Measurements from ENCODE around the gene QPCT. TPM values are rescaled to one million over a fixed set of nuclear protein-coding genes. Genes with fewer than 3 reads are reported as not detected.

QPCT gene
- total and polyA plus RNA-seq, 2 experiments from 2014 or later = 37.5 to 48.5 TPM

DNA sequence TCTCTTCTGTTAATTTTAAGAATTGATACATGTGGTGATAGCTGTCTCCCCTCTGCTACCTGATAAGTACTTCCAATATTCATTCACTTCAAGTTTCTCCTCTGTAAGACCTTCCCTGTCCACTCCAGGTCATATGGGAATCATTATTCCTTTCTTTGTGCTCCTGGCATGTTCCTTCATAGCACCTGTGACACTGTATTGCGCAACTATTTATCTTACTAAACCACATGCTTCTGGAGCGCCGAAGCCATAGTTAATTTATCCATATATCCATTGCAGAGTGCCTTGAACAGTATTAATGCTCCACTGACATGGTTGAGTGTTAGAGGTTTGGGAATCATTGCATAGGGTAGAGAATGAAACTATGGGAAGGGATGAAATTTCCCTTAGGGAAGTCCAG is 11.9 kb upstream of the QPCT start:
- no peak overlapping the region for H2AFZ ChIP-seq
- no peak overlapping the region for H3K4me2 ChIP-seq (ENCODE audit: unreplicated experiment)
- TF ChIP-seq EZH2 (IDR thresholded peaks at IDR 0.05; ENCODE audit: insufficient read depth, poor library complexity, severe bottlenecking) (no peak), EZH2phosphoT487 (IDR thresholded peaks at IDR 0.05; ENCODE audit: insufficient read depth, low read depth) (no peak)
- H3K4me3 ChIP-seq = no peak overlapping the region
- H3K27me3 ChIP-seq (replicated peaks; ENCODE audit: insufficient read depth) = no peaks in the 10 kb centered on the region
- no peak overlapping the region for H3K9ac ChIP-seq
- no peaks in the 10 kb centered on the region for H3K9me3 ChIP-seq (ENCODE audit: low read depth)
- in situ Hi-C loops (cut with MboI) = no loop called here
- no peaks in the 10 kb centered on the region for H3K79me2 ChIP-seq (ENCODE audit: insufficient read depth)
- H4K20me1 ChIP-seq (ENCODE audit: insufficient read depth) = no peaks in the 10 kb centered on the region
- peaks cover under 1% of the 10 kb centered on the region; the same call in 1 of the 2 replicates for H3K4me1 ChIP-seq (ENCODE audit: insufficient read depth)
- H3K9me2 ChIP-seq (ENCODE audit: insufficient read depth) = no peaks in the 10 kb centered on the region
- DNase-seq = no peak
- WGBS, 2 experiments (ENCODE audit: low coverage in 1 of 2, low lambda C conversion rate in 2 of 2, missing lambda C conversion rate in 2 of 2) = 97 to 100% methylated on average over 3 of the region's 3 CpGs
- H3K27ac ChIP-seq = no peak overlapping the region
- no peaks in the 10 kb centered on the region for H3F3A ChIP-seq (ENCODE audit: insufficient read depth)
- no peaks in the 10 kb centered on the region for H3K36me3 ChIP-seq (ENCODE audit: low read depth)

DNA sequence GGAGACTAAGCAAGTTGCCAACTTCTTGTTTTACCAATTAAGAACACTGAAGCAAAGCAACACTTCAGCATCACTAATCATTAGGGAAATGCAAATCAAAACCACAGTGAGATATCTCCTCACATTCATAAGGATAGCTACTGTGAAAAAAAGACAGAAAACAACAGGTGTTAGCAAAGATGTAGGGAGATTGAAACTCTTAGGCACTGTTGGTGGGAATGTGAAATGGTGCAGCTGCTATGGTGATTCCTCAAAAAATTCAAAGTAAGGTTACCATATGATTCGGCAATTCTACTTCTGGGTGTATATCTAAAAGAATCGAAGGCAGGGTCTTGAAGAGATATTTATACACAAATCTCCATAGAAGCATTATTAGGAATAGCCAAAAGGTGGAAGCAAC is 11.2 kb upstream of the QPCT start:
- TF ChIP-seq EZH2 (IDR thresholded peaks at IDR 0.05; ENCODE audit: insufficient read depth, poor library complexity, severe bottlenecking) (no peak), EZH2phosphoT487 (IDR thresholded peaks at IDR 0.05; ENCODE audit: insufficient read depth, low read depth) (no peak)
- Histone ChIP-seq H2AFZ (no peak overlapping the region), H3K9me3 (ENCODE audit: low read depth) (no peaks in the 10 kb centered on the region), H3K79me2 (ENCODE audit: insufficient read depth) (no peaks in the 10 kb centered on the region), H3K4me2 (ENCODE audit: unreplicated experiment) (no peak overlapping the region), H4K20me1 (ENCODE audit: insufficient read depth) (no peaks in the 10 kb centered on the region), H3K27me3 (replicated peaks; ENCODE audit: insufficient read depth) (no peaks in the 10 kb centered on the region), H3K9ac (no peak overlapping the region), H3K36me3 (ENCODE audit: low read depth) (no peaks in the 10 kb centered on the region), H3K4me3 (no peak overlapping the region), H3F3A (ENCODE audit: insufficient read depth) (no peaks in the 10 kb centered on the region), H3K9me2 (ENCODE audit: insufficient read depth) (no peaks in the 10 kb centered on the region), H3K4me1 (ENCODE audit: insufficient read depth) (no peaks in the 10 kb centered on the region), H3K27ac (no peak overlapping the region)
- no peak for DNase-seq
- WGBS, 2 experiments (ENCODE audit: low coverage in 1 of 2, low lambda C conversion rate in 2 of 2, missing lambda C conversion rate in 2 of 2) = 86 to 87% methylated on average over 2 of the region's 2 CpGs
- in situ Hi-C loops (cut with MboI) = no loop called here

DNA sequence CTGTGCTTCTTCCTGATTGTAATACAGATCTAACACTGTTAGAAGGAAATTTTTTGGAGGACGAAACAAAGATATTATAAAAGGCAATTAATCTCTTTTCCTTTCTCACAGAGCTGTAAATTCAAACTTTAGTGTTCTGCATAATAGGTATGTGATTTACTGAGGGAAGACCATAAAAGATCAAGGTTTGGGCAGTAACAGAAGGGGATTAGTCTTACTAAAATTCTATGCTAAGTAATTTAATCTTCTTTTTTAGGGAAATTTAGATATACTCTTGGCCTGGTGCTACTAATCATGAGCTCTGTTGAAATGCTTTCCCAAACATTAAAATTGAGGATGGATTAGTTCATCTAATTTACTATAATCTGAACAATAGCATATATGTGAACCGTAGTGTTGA is 8.8 kb upstream of the QPCT start:
- Histone ChIP-seq H3K9me3 (ENCODE audit: low read depth) (no peaks in the 10 kb centered on the region), H3K79me2 (ENCODE audit: insufficient read depth) (no peaks in the 10 kb centered on the region), H3K9me2 (ENCODE audit: insufficient read depth) (no peaks in the 10 kb centered on the region), H2AFZ (no peak overlapping the region), H4K20me1 (ENCODE audit: insufficient read depth) (no peaks in the 10 kb centered on the region), H3K27me3 (replicated peaks; ENCODE audit: insufficient read depth) (no peaks in the 10 kb centered on the region), H3K27ac (no peak overlapping the region), H3F3A (ENCODE audit: insufficient read depth) (no peaks in the 10 kb centered on the region), H3K4me3 (no peak overlapping the region), H3K4me2 (ENCODE audit: unreplicated experiment) (no peak overlapping the region), H3K36me3 (ENCODE audit: low read depth) (no peaks in the 10 kb centered on the region), H3K9ac (no peak overlapping the region), H3K4me1 (ENCODE audit: insufficient read depth) (no peaks in the 10 kb centered on the region)
- in situ Hi-C loops (cut with MboI) = no loop called here
- 89 to 90% methylated on average over 2 of the region's 2 CpGs for WGBS, 2 experiments (ENCODE audit: low coverage in 1 of 2, low lambda C conversion rate in 2 of 2, missing lambda C conversion rate in 2 of 2)
- no peak for TF ChIP-seq EZH2 (IDR thresholded peaks at IDR 0.05; ENCODE audit: insufficient read depth, poor library complexity, severe bottlenecking)
- TF ChIP-seq EZH2phosphoT487 (IDR thresholded peaks at IDR 0.05; ENCODE audit: insufficient read depth, low read depth) = no peak
- no peak for DNase-seq

DNA sequence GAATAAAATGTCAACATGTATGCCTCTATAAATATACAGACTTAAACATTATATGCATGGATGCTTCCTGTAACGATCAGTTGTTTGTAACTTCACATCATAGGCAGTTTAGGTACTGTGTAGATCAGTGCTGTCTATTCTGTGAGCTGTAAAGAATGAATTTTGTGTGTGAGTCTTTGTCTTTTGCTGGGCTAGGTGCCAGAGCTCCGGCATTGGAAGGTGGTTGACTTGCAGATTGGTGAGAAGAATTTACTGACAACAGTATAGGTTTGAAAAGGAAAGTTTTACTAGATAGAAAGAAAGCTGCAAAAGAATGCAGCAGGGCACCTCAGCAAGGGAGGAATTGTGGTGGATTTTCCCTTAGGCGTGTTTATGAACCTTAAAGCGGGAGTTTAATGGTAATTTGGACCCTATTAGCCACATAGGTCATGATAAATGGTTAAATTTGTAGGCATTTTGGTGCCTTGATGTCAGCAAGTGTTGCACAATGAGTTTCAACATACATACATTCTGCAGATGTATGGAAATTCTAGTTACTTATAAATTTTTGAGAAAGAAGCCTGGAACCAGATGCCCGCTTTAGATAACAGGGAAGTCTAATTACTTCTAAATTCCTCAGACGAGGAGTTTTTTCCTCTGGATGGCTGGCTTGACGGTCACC is 6.7 kb upstream of the QPCT start:
- no peaks in the 10 kb centered on the region for H3K36me3 ChIP-seq (ENCODE audit: low read depth)
- H3K4me3 ChIP-seq = no peak overlapping the region
- H3F3A ChIP-seq (ENCODE audit: insufficient read depth) = no peaks in the 10 kb centered on the region
- H3K9me2 ChIP-seq (ENCODE audit: insufficient read depth) = no peaks in the 10 kb centered on the region
- whole genome bisulfite sequencing, 2 experiments (ENCODE audit: low coverage in 1 of 2, low lambda C conversion rate in 2 of 2, missing lambda C conversion rate in 2 of 2) = 93 to 94% methylated on average over 7 of the region's 7 CpGs
- no peak overlapping the region for H3K27ac ChIP-seq
- no peak overlapping the region for H2AFZ ChIP-seq
- no peak overlapping the region for H3K4me2 ChIP-seq (ENCODE audit: unreplicated experiment)
- in situ Hi-C loops (cut with MboI) = no loop called here
- no peaks in the 10 kb centered on the region for H3K27me3 ChIP-seq (replicated peaks; ENCODE audit: insufficient read depth)
- no peak overlapping the region for H3K9ac ChIP-seq
- H3K4me1 ChIP-seq (ENCODE audit: insufficient read depth) = no peaks in the 10 kb centered on the region
- no peaks in the 10 kb centered on the region for H4K20me1 ChIP-seq (ENCODE audit: insufficient read depth)
- H3K79me2 ChIP-seq (ENCODE audit: insufficient read depth) = no peaks in the 10 kb centered on the region
- DNase-seq = no peak
- H3K9me3 ChIP-seq (ENCODE audit: low read depth) = no peaks in the 10 kb centered on the region
- no peak for TF ChIP-seq EZH2 (IDR thresholded peaks at IDR 0.05; ENCODE audit: insufficient read depth, poor library complexity, severe bottlenecking)
- TF ChIP-seq EZH2phosphoT487 (IDR thresholded peaks at IDR 0.05; ENCODE audit: insufficient read depth, low read depth) = no peak

All from GM23248 (cell line).